ENCODE measurements around the gene UBA1.

UBA1 gene

DNA sequence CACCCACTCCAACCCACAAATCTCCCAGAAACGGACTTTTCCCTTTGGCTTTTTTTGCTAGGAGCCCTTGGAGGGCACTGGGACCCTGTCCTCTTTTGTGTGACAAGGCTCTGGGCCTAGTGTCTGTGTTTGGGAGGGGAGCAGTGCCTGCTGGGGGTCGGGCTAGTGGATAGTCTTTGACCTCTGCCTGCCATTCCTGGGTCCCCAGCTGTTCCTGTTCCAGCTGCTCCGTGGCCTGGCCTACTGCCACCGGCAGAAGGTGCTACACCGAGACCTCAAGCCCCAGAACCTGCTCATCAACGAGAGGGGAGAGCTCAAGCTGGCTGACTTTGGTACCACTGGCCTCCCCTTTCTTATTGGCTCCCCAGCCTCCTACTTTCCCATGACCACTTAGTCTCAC, 32.4 kb downstream of the UBA1 start:
- TF ChIP-seq, protein P1, sequence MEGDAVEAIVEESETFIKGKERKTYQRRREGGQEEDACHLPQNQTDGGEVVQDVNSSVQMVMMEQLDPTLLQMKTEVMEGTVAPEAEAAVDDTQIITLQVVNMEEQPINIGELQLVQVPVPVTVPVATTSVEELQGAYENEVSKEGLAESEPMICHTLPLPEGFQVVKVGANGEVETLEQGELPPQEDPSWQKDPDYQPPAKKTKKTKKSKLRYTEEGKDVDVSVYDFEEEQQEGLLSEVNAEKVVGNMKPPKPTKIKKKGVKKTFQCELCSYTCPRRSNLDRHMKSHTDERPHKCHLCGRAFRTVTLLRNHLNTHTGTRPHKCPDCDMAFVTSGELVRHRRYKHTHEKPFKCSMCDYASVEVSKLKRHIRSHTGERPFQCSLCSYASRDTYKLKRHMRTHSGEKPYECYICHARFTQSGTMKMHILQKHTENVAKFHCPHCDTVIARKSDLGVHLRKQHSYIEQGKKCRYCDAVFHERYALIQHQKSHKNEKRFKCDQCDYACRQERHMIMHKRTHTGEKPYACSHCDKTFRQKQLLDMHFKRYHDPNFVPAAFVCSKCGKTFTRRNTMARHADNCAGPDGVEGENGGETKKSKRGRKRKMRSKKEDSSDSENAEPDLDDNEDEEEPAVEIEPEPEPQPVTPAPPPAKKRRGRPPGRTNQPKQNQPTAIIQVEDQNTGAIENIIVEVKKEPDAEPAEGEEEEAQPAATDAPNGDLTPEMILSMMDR (IDR thresholded peaks at IDR 0.05; ENCODE audit: control extremely low read depth, extremely low read depth, low read depth, missing control alignments), result no peak
- CTCF ChIA-PET, result no interaction called here
- DNase-seq (ENCODE audit: extremely low spot score), result no peak
- POLR2A ChIA-PET, result no interaction called here

DNA sequence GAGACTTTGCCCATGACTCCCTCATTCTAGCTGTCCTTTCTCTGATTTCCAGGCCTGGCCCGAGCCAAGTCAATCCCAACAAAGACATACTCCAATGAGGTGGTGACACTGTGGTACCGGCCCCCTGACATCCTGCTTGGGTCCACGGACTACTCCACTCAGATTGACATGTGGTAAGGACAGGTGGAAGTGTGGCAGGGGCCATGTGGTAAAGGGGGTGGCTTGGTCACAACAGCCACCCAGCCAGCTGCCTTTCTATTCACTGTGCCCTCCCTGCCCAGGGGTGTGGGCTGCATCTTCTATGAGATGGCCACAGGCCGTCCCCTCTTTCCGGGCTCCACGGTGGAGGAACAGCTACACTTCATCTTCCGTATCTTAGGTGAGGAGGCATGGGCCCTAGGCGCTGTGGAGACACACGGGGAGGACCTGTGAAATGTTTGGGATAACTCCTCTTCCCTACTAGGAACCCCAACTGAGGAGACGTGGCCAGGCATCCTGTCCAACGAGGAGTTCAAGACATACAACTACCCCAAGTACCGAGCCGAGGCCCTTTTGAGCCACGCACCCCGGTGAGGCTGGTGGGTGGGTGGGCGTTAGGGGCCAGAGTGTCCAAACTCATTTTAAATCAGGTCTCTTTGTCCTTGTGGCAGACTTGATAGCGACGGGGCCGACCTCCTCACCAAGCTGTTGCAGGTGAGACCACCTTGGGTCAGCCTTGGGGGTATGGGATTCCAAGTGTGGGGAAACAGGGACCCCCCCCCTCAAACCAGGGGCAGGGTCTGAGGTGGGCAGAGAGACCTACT, 33.1 kb downstream of the UBA1 start:
- CTCF ChIA-PET, result no interaction called here
- TF ChIP-seq, protein P1 (IDR thresholded peaks at IDR 0.05; ENCODE audit: control extremely low read depth, extremely low read depth, low read depth, missing control alignments), result no peak
- POLR2A ChIA-PET, result no interaction called here
- no peak for DNase-seq (ENCODE audit: extremely low spot score)

DNA sequence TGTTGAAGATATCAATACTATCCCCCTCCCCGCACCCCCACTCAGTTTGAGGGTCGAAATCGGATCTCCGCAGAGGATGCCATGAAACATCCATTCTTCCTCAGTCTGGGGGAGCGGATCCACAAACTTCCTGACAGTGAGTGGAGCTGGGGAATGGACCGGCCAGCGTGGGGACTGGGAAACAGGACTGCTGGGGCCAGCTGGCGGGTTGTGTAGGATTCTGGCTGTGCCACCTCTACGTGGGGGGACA, 33.6 kb downstream of the UBA1 start:
- DNase-seq (ENCODE audit: extremely low spot score), result no peak
- CTCF ChIA-PET, result no interaction called here
- TF ChIP-seq, protein P1 (IDR thresholded peaks at IDR 0.05; ENCODE audit: control extremely low read depth, extremely low read depth, low read depth, missing control alignments), result no peak
- POLR2A ChIA-PET, result no interaction called here

DNA sequence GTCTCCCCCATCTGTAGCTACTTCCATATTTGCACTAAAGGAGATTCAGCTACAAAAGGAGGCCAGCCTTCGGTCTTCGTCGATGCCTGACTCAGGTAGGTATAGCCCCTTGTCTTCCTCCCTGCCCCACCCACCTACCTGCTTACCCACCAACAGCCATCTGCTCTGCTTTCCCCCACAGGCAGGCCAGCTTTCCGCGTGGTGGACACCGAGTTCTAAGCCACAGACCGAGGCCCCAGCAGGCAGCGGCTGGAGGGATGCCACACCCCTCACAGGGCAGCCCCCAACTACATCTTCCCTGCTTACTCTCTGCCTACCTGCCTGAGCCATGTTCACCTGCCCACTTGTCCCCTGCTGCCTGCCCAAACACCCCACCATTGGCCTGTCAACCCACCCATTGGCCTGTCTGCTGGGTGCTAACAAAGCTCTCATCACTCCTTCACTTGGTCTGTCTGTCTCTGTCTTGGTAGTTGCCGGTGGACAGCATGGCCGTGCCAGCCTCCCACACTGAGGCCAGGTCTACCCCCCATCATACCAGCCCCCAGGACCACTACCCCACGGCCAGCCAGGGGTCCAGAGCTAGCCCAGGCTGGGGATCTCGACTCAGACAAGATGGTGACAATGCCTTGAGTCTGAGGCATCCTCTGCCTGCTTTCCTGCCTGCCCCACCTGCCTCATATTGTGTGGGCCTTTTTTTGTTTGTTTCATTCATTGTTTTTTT, 35.1 kb downstream of the UBA1 start:
- no peak for DNase-seq (ENCODE audit: extremely low spot score)
- TF ChIP-seq, protein P1 (IDR thresholded peaks at IDR 0.05; ENCODE audit: control extremely low read depth, extremely low read depth, low read depth, missing control alignments), result no peak
- ChIA-PET POLR2A (interaction anchor here (0.6 kb wide), 1 partner anchor 16 kb away, joined by 3 read pairs; no protein-coding TSS in a partner anchor), CTCF (no interaction called here)

DNA sequence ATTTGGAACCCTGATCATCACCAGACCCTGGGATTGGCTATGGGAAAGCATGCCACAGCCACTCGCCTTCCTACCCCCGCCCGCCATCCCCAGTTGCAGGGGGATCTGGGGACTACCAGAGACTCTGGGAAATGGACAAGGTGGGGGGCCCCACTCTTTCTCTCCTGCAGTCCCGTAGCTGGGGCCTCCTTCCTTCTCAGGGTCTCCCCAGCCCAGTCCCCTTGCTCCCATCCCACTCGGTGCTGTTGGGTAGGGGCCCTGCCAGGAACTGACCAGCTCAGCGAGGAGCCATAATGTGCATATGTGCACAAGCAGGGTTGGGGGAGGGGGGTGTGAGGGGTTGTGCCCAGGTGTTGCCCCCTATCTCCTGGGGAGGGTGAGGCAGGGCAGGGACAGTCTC, 35.8 kb downstream of the UBA1 start:
- TF ChIP-seq, protein P1 (IDR thresholded peaks at IDR 0.05; ENCODE audit: control extremely low read depth, extremely low read depth, low read depth, missing control alignments), result no peak
- CTCF ChIA-PET, result no interaction called here
- POLR2A ChIA-PET, result no interaction called here
- no peak for DNase-seq (ENCODE audit: extremely low spot score)

DNA sequence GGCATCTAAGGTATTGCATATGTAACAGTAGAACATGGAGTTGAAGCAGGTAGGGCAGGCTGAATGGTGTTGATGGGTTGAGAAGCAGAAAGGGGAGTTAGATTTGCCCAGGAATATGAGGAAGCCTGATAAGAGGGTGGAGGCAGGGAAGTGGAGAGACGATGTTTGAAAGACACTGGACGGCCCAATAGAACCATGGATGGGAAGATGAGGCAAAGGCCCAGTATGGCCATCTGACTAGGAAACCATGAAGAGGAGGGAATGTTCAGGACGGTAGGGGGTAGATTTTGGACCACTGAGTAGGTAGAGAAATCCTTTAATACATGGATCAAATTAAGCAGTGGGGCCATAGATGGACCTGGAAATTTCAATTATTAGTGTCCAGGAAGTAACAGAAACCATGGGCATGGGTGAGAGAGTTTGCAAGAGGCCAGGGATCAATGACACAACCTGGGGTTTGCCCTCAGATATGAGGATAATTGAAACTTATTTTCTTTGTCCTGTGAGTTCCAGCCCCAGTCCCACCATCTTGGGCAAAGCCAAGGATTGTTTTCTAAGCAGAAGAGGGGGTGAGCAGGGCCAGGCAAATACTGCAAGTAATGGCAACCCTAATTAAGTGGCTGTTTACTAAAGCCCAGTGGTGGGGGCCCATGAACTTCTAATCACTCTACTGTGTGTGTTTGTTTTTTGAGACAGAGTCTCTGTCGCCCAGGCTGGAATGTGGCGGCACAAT, 36.7 kb downstream of the UBA1 start:
- TF ChIP-seq, protein P1 (IDR thresholded peaks at IDR 0.05; ENCODE audit: control extremely low read depth, extremely low read depth, low read depth, missing control alignments), result no peak
- POLR2A ChIA-PET, result no interaction called here
- DNase-seq (ENCODE audit: extremely low spot score), result no peak
- CTCF ChIA-PET, result no interaction called here

Data from GM10248 (cell line).